Hematopoietic multipotent progenitor cell treated with erythropoietin and hydrocortisone succinate and interleukin-3 and kit ligand, for 17 days (in vitro differentiated cells): ENCODE data around the gene EXOC2.
A peak's percentile ranks its signal among the peaks of the same experiment; 100 is the strongest.

Experiments
- DNase-seq: peaks from one replicate; pipeline ENCODE4 v3.0.0-alpha.2; 2015; ENCODE audit warnings: low spot score

The EXOC2 gene, protein sequence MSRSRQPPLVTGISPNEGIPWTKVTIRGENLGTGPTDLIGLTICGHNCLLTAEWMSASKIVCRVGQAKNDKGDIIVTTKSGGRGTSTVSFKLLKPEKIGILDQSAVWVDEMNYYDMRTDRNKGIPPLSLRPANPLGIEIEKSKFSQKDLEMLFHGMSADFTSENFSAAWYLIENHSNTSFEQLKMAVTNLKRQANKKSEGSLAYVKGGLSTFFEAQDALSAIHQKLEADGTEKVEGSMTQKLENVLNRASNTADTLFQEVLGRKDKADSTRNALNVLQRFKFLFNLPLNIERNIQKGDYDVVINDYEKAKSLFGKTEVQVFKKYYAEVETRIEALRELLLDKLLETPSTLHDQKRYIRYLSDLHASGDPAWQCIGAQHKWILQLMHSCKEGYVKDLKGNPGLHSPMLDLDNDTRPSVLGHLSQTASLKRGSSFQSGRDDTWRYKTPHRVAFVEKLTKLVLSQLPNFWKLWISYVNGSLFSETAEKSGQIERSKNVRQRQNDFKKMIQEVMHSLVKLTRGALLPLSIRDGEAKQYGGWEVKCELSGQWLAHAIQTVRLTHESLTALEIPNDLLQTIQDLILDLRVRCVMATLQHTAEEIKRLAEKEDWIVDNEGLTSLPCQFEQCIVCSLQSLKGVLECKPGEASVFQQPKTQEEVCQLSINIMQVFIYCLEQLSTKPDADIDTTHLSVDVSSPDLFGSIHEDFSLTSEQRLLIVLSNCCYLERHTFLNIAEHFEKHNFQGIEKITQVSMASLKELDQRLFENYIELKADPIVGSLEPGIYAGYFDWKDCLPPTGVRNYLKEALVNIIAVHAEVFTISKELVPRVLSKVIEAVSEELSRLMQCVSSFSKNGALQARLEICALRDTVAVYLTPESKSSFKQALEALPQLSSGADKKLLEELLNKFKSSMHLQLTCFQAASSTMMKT

DNA sequence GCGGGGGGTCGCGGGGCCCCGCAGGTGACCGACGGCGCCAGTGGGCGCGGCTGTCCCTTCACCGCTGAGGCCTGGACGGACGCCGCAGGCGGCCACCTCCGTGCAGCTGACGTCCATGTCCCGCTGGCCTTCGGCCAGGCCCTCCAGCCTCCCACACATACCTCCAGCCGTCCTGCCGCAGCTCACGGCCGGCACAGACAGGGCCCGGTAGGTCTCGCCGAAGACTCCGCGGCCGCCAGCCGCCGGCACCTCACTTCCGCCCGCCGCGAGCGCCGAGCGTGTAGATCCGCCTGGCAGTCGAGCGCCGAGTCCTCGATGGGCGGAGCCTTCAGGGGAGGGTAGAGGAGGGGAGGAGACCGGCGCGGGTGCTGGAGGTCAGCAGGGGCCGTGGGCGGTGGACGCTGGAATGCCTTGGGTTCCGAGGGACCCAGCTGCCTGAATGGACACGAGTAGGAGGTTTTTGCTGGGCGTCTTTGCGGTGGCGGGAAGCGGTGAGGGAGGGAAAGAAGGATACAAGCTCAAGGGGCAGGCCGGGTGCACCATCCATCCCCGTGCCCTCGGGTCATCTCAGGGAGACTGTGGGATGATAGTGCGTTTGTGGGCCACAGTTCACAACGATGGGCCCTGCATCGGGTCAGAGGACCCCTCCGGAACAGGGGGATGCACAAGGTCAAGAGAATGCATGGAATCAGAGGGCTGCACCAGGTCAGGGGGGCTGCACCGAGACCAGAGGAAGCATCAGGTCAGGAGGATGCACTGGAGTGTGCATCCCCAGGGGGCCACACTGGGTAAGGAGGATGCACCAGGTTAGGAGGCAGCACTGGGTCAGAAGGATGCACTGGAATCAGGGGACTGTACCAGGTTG lies at the start of gene EXOC2:
EXOC2 (minus strand) TSS at position 282 of the 865 bp plus-strand sequence. CDS start 55,321 bp downstream, outside the sequence.
- peak; percentile 62 for DNase-seq

DNA sequence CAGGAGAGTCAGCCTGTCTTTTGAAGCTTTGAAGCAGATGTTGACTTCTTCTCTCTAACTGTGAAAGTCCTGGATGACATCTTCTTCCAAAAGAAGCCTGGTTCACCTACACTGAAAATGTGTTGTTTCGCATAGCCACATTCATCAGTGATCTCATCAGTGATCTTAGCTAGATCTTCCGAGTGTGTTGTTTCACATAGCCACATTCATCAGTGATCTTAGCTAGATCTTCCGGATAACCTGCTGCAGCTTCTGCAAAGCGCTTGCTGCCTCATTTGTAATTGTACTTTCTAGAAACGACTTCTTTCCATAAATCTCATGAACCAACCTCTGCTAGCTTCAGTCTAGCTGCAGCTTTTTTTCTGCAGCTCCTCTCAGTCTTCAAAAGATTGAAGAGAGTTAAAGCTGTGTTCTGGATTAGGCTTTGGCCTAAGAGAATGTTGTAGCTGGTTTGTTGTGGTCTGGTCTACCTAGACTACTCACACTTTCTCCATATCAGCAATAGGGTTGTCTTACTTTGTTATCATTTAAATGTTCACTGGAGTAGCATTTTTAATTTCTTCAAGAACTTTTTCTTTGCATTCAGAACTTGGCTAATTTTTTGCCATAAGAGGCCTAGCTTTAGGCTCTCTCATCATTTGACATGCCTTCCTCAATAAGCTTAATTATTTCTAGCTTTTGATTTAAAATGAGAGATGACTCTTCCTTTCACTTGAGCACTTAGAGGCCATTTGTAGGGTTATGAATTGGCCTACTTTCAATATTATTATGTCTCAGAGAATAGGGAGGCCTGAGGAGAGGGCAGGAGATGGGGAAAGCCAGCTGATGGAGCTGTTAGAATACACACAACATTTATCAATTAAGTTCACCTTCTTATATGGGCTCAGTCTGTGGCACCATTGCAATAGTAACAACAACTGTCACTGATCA lies 48.7 kb upstream of the EXOC2 start:
- DNase-seq = no peak

DNA sequence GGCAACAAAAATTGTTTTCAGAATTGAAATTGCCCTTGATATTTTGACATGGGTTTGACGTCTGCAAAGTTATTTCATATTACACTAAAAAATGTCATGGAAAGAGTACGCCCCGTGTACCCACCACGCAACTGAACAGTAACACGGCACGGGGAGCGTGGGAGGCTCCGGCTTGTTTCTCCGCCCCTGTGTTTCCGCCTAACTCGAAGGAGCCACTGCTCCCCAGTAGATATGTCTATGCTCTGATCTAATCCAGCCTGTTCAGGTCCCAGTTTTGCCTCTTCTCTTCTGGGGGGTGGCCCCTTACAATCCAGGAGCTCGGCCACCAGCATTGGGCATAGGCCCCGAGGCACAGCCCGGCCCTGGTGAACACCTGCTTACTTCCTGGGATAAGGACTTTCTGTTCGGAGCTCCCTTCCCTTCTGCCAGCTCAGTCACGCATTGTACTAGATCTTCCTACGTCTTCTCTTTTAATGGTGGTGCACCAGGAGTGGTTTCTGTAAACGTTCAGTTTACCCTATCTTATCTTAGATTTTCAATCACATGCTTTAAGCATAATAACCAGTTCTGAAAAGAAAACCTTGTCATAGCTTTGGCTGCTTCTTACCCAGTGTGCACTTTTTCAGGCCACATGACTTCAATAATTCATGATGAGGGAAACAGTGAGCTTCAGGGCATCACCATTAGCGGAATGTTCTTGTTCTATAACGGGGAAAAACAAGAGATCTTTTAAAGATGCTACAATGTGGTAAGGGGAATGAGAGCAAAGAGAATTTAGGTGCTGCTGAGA lies 43.9 kb upstream of the EXOC2 start:
- DNase-seq = no peak

DNA sequence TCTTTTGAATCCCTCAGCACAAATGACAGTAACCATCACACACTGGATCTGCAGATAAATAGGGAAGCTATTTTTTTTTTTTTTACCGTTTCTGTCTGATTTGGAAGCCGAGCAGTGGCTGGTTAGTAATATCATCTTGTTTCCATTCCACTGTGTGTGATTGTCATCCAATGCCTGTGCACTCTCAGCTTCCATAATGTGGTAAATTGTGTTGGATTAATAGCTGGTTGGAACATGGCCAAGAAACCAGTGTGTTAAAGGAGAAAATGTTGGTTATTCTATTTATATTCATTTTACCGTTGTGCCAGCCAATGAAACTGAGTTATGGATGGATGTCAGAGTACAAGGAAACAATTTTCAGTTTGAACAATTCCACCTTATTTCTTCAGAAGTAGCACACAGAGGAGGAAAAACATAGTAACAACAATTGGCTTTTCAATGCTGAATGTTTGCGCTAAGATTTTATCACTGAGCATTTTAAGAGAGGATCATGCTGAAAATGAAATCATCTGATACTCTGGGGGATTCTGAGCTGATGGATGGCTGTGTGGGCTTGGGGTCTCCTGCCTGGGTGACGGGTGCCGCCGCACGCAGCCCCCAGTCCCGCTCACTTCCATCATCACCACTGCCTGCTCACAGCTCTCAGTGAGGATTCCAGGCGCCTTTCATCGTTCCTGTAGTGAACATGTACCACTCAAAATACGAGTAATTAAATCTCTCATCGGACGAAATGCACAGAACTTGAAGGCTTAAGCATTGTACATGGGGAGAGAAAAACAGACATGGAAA lies 40.7 kb upstream of the EXOC2 start:
- DNase-seq = no peak

DNA sequence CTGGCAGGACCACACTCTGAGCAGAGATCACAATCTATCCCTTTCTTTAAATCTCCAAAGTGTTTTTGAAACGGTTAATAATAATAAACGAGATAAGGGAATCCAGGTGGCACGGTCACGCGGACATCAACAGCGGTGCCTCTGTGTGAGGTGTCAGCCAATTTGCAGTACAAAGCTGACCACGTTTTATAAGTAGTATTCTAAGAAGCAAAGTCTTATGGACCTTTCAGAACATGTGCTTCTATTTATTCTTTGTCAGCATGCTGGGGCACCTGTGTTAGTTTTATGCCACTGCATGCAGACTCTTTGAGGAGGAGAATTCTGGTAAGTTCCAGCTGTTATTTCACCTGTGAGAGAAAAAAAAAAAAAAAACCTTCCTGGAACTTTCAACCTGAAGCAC lies 39.0 kb upstream of the EXOC2 start:
- no peak for DNase-seq

DNA sequence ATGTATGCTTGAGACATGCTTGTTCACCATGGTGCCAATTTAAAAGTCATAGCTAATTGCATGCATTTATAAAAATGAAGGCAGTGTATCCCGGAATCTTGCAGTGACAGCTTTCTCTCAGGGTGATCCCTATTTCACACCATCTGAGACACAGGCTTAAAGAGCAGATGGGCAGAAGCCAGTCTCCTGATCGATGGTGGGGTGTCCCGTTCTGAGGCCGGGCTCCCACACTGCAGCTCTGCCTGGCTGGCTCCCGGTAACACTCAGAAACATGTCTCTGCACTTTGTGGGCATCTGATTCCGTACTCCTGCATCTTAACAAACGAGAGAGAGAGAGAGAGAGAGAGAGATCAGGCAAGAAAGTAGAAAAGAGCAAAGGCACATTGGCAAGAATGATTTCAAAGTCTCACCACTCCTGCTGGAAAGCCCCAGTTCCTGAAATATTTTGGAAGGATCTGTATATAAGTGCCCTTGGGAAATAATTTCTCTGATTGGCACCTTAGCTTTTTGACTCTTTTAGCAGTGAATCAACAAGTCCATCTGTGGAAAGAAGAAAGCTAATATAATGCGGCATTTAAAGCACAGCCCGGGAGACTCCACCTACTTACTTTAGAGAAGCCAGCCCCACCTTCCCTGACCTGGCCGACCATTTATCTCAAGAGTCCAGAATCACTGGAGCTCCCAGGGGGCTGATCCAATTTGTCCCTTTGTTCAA lies 36.8 kb upstream of the EXOC2 start:
- DNase-seq = no peak

DNA sequence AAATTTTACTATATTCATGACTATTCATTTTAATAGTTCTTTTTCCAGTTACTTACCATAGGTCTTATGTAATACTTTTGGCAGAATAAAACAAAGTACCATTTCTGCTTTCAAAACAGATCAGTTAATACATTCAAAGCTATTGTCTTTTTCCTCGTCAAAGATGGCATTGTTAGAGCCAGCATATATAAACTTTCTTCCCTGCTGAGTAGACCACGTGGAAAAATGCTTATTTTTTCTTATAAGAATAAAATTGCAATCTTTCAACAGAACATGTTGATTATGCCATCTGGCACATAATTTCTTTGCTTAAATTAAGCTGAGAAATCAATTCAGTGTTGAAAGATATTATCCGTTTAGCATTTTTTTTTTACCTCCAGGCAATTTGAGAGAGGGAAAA lies 34.9 kb upstream of the EXOC2 start:
- DNase-seq = no peak

DNA sequence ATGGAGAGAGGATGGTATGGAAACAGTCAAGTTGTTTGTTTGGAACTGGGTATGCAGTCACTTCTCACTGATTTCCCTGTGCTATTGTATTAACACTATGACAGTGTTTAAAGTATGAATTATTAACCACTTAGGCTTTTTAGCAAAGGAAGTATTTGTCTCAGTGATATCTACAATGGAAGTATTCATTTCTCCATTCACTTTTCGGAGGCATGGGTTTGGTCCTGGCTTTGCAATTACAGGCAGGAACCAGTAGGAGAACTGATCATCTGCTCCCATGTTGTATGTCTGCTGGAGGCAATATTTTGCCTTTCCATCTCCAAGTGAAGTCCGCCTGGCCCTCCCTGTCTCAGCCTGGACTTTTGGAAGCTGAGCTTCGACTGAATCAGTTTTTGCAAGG lies 30.6 kb upstream of the EXOC2 start:
- no peak for DNase-seq

DNA sequence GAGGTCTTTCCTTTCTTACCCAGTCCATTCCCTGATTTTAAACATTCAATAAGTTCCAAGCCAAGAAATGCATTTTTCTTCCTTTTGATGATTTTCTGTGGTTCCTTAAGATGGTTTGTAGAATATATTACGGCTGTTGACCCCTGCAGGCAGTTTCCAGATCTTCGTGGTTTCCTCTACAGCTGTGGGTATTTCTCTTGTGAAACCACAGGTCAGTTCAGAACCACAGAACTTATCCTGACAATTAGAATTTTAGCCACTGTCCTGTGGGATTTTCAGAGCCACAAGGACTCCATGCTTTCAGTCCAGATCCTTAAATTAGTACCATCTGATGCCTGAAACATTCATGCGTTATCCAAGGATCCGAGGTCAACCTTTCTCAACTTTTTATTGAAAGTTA lies 29.7 kb upstream of the EXOC2 start:
- no peak for DNase-seq

DNA sequence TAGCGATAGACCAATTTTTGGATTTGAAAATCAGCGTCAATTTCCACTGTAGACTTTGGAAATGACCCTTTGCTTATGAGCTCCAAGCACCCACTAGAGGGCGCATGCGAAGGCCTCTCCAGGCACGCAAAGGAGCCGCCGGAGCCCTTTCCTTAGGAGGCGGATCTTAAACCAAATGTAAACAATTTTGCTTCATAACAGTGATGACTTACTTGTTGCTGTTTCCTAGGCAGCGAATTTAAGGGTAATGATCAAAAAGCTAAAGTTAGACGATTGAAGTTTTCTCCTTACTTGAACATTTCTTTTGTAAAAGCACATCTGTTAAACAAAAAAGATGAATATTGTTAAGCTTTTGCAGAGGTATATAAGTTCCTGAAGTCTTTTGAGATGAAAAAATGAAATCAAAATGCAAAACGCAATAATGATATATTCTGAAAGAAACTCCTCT lies 29.2 kb upstream of the EXOC2 start:
- DNase-seq = peak; percentile 53

DNA sequence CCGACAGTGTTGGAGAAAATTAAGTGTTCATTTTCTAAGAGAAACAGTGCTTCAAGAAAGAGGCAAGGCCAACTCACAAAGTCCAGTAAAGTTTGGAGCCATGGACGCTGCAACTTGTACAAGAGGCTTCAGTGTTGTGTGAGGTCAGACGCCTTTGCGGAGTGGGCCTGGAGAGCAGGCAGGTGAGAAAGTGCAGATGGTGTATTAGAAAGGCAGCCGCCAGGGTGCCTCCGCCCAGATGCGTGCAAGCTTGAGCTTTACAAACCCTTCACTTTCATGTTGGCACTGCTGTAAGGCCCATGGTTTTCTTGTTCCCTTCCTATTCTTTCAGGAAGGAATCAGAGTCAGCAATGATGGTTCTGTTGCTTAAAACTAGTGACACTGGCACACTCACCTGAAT lies 25.4 kb upstream of the EXOC2 start:
- DNase-seq = no peak

DNA sequence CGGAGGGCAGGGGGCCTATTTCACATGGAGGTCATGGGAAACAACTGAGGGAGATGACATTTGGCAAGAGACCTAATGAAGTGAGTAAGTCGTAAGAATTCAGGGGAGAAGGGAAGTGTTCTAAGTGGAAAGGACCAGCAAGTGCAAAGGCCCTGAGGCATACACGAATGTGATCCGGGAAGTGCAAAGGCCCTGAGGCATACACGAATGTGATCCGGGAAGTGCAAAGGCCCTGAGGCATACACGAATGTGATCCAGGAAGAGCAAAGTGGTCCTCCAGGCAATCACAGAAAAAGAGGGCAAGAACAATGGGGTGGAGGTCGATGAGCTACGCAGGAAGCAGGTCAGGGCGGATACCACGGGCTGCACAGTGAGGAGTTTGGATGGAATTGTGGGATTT lies 24.2 kb upstream of the EXOC2 start:
- DNase-seq = no peak

DNA sequence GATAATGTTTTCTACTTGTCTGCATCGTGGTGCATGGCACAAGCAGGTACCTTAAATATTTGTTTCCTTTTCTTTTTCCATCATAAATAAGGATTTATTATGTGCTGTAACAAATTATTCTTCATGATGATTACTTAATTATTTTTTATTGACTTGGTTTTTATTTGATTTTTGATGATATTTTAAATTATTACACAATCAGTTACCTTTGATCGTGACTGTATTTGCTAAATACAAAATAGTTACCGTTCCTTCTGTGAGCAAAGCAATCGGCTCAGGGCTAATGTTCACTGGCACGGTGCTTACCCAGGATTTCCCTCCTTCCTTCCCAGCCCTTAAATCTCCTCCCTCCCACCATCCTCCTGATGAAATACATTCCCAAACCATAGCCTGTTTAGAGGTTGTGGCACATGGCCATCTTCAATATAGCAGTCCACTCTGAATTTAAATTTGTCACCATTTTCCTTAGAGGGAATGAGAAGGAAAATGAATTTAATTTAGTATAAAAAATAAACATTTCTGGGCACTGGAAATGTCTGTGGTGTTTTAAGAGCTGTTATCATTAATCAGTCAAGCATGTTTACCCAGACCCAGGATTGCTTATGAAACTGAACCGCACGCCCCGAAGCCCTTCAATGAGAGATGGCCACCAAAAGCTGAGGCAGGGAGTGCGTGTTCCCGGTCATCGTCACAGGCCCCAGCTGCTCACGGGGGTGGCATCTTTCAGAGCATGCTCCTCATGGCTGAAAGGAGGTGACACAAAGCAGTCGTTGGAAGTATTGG lies 23.0 kb upstream of the EXOC2 start:
- no peak for DNase-seq

DNA sequence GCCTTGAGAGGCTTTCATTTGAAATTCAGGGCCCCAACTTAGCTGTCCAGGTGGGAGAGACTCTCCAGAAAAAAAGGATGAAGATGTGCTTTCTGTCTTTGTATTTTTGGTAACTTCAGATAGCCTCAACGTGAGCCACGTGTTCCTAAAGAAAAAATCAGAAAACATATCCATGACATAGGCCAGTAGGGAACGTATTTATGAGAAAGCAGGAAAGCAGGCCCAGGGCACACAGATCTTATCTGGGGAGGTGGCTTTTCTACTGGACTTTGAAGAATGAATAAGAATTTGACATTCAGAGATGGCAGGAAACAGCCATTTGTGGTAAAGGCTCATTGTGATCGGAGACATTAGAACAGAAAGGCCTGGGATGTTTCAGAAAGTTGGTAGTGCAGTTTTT lies 21.2 kb upstream of the EXOC2 start:
- no peak for DNase-seq

DNA sequence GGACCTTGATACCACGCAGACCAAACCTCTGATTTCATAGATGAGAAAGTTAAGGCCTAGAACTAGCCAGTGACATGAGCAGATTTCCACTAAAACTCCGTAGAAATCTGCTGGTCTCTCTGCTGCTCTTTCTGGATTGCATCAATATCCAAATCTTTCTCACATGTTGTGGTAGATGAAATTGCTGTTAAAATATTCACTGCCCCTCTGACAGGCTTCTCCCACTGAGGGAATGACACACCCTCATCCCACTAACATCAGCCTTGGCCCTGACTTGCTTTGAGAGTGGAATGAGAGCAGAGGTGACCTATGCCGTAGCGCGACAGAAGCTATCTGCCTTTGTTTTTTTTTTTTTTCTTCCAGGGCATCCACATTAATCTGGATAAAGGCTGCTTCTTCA lies 20.4 kb upstream of the EXOC2 start:
- no peak for DNase-seq

DNA sequence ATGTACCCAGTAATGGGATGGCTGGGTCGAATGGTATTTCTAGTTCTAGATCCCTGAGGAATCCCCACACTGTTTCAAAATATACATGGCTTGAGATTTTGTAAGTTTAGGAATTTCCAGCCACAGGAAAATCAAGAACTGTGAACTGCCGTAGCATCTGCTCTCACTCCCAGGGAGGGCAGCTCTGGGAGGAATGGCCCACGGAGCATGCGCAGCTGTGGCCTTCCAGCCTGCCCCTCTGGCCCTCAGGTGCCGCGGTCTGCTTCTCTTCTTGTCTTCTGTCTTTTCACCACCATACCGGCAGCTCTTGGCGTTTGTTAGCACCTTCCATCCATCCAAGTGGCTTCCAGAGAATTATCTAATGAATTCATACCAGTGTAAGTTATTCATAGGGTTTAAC lies 19.9 kb upstream of the EXOC2 start:
- no peak for DNase-seq

DNA sequence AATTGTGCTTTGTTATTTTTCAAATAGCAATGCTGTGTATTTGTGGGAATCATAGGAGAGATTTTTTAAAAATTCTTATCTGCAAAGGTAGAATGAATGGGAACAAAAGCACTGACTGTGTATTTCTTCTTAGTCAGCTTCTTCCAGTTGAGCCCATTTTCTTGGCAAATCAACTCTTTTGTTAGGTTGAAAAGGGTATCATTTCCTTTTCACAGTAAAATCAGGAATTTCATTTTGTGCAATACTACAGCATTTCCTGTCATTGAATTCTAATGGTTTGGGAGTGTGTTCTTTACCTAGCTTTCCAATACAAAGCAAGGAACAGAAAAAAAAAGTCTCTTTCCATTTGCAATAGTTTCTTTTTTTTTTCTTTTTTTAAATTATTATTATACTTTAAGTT lies 19.0 kb upstream of the EXOC2 start:
- no peak for DNase-seq
